OCI-LY3 (cell line): Measurements from ENCODE around the gene TNNT3.

ENCODE experiments used
- CTCF ChIP-seq: fragments of 200-600, 300-600 bp; sonication (generic); IDR thresholded peaks from 2 replicates; pipeline ENCODE4 v1.5.1; 2014; ENCODE audit warnings: antibody characterized with exemption, low read length, low read depth
- EZH2phosphoT487 ChIP-seq: fragments of 200-600 bp; shearing (Covaris generic); IDR thresholded peaks from 2 replicates; pipeline ENCODE4 v1.6.1; 2018; ENCODE audit warnings: antibody characterized with exemption, mixed run types, low read depth

GRCh38 chr11:1920909-1921573, 1.5 kb downstream of the TNNT3 start:
- no peak for TF ChIP-seq CTCF
- TF ChIP-seq EZH2phosphoT487, result no peak
